Measurements from ENCODE around the gene PPP1R12C. TPM values are rescaled to one million over a fixed set of nuclear protein-coding genes. Genes with fewer than 3 reads are reported as not detected.
"Not testable (repeated sequence)": the region's sequence is repeated elsewhere in the genome, so short reads cannot be mapped to it uniquely, and the experiment has no call there.

Gene PPP1R12C
- total RNA-seq, 1 donor from 2014 or later = 21.1 TPM

GRCh38 chr19:55076321-55076720 is 41.1 kb downstream of the PPP1R12C start:
- no peak for DNase-seq (ENCODE audit: low read depth in 2 of 2)

- DNase-seq (ENCODE audit: low read depth in 2 of 2) = no peak
These were observed 42.0 kb downstream of the PPP1R12C start, which contains the start of gene EPS8L1 for GRCh38 chr19:55075371-55075998. Gene EPS8L1 (plus strand): TSS chr19:55075869. CDS start chr19:55076445, 576 bp downstream.

DNA sequence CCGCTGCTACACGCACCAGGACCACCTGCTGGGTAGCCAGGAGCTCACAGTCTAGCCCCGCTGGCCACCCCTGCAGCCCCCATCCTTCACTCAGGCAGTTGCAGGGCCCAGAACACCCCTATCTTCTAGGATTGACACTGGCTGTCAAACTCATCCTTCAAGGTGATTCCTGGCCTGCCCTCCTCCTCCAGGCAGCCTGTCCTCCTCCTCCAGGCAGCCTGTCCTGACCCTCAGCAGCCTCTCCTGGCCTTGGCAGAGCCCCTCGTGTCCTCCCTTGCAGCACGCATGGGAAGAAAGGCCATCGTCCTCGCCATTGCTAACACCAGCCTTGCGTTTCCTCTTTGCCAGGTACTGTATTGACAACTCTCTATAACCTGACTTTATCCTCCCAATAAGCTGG is 45.5 kb downstream of the PPP1R12C start:
- no peak for DNase-seq (ENCODE audit: low read depth in 2 of 2)

DNA sequence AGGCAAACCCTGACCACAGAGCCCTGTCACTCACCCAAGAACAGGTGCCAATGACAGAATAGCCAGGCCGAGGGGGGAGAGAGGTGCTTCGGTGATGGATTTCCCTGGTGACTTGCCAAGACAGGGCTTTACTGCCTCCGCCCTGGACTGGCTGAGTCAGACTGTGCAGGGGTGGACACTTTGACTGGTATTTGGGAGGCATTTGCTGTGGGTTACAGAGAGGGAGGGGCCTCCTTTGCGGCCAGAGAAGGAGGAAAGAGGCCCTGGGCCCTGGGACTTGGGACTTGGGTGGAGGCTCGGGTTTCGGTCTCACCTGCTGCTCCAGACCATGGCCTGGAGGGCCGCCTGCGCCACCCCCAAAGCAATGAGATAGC is 46.3 kb downstream of the PPP1R12C start:
- DNase-seq (ENCODE audit: low read depth in 2 of 2) = no peak

- no peak for DNase-seq (ENCODE audit: low read depth in 2 of 2)
These were observed 46.8 kb downstream of the PPP1R12C start for GRCh38 chr19:55070466-55071128.

- DNase-seq (ENCODE audit: low read depth in 2 of 2) = no peak
These were observed 47.6 kb downstream of the PPP1R12C start for GRCh38 chr19:55069865-55070197.

GRCh38 chr19:55068950-55069864 is 48.2 kb downstream of the PPP1R12C start:
- DNase-seq (ENCODE audit: low read depth in 2 of 2) = peak in 1 of 2 donors; percentile 29

GRCh38 chr19:55067869-55068268 is 49.6 kb downstream of the PPP1R12C start:
- DNase-seq (ENCODE audit: low read depth in 2 of 2) = no peak

DNA sequence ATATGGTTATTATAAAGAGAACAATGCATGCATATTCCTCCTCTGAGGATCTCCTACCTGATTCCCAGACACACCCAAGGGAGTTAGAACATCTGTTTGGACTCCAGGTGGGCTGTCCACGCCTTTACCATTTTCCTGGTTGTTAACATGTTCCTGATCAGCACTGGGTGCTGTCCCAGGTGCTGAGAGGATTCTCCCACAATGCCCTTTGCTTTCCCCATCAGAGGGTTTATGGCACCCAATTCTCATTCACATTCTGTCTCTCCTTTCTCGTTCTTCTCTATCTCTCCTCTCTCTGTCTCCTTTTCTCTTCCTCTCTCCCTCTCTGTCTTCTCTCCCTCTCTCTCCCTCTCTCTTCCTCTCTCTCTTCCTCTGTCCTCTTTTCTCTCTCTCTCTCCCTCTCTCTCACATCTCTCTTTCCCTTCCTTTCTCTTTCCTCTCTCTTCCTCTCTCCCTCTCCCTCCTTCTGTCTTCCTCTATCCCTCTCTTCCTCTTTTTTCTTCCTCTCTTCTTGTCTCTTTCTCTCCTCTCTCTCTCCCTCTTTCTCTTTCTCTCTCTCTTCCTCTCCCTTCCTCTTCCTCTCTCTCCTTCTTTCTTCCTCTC is 51.2 kb downstream of the PPP1R12C start:
- DNase-seq (ENCODE audit: low read depth in 2 of 2) = no peak

GRCh38 chr19:55065516-55065915 is 51.9 kb downstream of the PPP1R12C start:
- not testable (repeated sequence) for DNase-seq (ENCODE audit: low read depth in 2 of 2)

DNA sequence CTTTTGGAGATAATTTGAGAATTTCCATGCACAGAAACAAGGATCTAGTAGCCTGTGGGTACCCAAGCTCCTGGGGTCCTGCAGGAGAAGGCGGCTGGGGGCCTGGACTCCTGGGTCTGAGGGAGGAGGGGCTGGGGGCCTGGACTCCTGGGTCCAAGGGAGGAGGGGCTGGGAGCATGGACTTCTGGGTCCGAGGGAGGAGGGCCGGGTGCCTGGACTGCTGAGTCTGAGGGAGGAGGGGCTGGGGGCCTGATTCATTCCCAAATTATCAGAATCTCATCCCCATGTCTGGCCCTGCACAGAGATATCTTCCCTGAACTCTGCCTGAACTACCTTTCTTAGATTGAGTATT is 54.0 kb downstream of the PPP1R12C start:
- DNase-seq (ENCODE audit: low read depth in 2 of 2) = no peak

DNA sequence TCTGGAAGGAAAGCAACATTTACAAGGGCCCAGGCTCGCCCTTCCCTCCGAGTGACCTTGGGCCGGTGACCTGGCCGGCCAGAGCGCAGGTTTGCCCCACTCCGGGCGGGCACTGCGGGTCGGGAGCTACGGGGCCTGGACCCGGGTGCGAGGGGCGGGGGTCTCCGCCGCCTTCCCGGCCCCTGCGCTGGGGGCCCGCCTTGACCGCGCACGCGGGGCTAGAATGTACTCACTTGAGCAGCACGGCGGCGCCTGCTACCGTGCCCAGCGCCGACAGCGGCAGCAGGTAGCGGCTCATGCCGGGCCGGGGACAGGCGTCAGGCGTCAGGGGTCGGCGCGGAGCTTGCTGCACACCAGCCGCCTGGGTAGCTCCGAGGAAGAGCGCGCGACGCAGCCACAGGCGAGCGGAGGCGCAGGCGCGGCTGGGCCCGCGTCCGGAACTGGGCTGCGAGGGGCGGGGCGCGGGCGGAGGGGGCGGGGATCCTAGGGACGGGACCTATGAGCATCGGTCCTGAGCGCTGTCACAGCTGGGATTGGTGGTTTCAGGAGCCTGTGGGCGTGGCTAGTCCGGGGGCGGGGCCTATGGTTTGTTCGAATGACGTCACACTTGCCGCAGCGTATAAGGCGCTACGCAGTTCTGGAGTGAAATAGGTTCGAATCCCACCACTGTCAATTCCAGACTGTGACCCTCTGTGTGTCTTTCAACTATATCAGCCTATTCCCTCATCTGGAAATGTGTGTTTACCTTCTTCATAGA is 54.5 kb downstream of the PPP1R12C start, which contains the start of gene RDH13:
Gene RDH13 (minus strand): TSS at position 414 of the 757 bp plus-strand sequence. CDS start 116 bp downstream, at position 298.
- DNase-seq (ENCODE audit: low read depth in 2 of 2) = peak; percentile 94 to 98

DNA sequence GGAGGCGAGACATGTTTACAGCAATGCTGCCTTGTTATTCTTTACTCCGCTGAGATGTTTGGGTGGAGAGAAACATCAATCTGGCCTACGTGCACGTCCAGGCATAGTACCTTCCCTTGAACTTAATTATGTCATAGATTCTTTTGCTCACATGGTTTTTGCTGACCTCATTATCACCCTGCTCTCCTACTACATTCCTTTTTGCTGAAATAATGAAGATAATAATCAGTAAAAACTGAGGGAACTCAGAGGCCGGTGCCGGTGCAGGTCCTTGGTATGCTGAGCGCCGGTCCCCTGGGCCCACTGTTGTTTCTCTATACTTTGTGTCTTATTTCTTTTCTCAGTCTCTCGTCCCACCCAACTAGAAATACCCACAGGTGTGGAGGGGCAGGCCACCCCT is 57.1 kb downstream of the PPP1R12C start:
- not testable (repeated sequence) for DNase-seq (ENCODE audit: low read depth in 2 of 2)

DNA sequence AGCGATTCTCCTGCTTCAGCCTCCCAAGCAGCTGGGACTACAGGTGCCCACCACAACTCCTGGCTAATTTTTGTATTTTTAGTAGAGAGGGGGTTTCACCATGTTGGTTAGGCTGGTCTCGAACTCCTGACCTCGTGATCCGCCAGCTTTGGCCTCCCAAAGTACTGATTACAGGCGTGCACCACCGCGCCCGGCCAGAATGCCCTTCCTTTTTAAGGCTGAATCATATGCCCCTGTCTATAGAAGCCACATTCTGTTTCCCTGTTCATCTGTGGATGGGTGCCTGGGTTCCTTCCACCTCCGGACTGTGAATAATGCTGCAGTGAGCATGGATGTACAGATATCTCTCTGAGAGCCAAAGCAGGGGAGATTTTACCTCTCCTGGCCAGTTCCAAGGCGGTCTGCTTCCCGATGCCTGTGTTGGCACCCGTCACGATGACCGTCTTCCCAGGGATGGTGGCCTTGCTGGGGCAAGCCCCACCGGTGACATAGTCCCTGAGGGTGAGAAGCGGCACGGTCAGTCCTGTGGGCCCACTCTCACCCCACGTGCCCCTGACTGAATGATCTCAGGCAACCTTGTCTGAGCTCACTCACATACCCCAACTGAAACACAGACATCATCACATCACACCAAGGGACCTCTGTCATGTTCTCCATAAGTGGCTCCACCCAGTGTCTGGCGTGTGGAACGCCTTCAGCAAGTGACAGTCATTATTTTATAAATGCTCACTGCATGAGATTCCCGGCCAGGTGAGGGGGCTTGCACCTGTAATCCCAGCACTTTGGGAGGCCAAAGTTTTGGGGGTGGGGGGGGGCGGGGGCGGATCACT is 58.4 kb downstream of the PPP1R12C start:
- DNase-seq (ENCODE audit: low read depth in 2 of 2) = no peak

DNA sequence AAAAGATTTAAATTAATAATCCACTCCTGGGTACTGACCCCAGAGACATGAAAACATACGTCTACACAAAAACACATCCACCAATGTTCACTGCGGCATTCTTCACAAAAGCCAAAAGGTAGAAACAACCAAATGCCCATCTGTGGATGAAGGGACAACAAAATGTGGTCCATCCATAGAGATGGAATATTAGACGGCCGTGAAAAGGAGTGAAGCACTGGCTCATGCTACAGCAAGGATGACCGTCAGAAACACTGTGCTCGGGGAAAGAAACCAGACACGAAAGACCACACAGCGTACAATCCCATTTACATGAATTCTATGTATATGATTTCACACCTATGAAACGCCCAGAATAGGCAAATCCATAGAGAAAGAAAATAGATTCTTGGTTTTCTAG is 60.6 kb downstream of the PPP1R12C start:
- DNase-seq (ENCODE audit: low read depth in 2 of 2) = no peak

DNA sequence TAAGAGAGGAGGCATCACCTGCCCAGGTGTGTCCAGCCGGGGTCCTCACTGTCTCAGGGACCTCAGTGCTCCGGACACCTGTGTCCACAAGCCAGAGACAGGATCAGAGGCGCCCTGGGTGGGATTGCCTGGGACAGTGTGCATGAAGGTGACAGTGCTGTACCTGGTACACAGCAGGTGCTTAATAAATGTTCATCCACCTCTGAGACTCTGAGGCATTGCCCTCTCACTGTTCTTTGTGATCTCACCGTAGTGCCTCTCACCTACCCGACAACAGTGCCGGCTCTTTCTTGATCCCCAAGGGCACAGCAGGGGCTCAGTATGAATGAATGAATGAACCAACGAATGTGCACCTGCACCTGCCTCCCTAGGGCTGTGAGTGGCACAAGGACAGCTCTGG is 63.7 kb downstream of the PPP1R12C start:
- no peak for DNase-seq (ENCODE audit: low read depth in 2 of 2)

DNA sequence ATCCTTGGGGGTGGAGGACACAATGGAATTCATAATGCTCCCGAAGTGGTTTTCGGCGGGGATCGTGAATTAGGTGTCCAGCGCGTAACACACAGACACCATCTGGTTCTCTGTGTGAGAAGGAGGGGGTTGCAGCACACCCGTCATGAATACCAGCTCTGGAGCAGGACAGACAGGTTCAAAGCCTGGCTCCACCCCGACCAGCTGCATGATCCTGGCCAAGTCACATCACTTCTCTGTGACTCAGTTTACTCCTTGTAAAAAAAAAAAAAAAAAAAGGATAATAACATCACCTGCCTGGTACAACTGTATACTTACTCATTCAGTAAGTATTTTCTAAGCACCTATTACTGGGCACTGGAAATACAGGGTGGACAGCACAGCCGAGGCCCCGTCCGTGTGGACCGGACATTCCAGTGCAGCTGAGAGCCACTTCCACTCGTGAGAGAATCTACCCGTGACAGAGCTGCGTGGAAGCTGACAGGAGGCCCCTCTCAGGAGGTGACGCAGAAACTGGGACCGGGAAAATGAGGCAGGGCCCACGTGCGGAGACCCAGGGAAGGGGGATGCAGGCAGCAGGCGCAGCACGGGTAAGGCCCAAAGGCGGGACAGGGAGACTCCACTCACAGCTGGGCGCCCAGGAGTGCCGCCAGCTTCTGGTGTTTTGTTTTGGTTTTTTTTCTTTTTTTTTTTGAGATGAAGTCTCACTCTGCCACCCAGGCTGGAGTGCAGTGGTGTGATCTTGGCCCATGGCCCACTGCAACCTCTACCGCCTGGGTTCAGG is 66.5 kb downstream of the PPP1R12C start:
- DNase-seq (ENCODE audit: low read depth in 2 of 2) = no peak

- DNase-seq (ENCODE audit: low read depth in 2 of 2) = no peak
These were observed 69.0 kb downstream of the PPP1R12C start for GRCh38 chr19:55048446-55048845.

GRCh38 chr19:55047951-55048350 is 69.5 kb downstream of the PPP1R12C start:
- DNase-seq (ENCODE audit: low read depth in 2 of 2) = no peak
